ENCODE results near the gene WLS. TPM values are rescaled to one million over a fixed set of nuclear protein-coding genes. Genes with fewer than 3 reads are reported as not detected.

WLS gene
- total and polyA plus RNA-seq, 9 donors, result 42.2 to 303 (median 120) TPM

- Histone ChIP-seq H3K4me1 (ENCODE audit: insufficient read depth) (peaks cover 3% of the 10 kb centered on the region), H3K4me3 (no peak overlapping the region), H3K27me3 (no peaks in the 10 kb centered on the region), H3K36me3 (no peaks in the 10 kb centered on the region), H3K27ac (no peak overlapping the region), H3K9me3 (no peaks in the 10 kb centered on the region)
- DNase-seq, result no peak
- 71 to 91% (median 75%) methylated on average over 2 of the region's 2 CpGs for WGBS, 3 donors
- TF ChIP-seq CTCF (IDR thresholded peaks at IDR 0.05) (no peak), POLR2A (IDR thresholded peaks at IDR 0.05) (no peak), EP300 (IDR thresholded peaks at IDR 0.05) (no peak)
- intact Hi-C loops (cut with DNase I), result loop anchor here in 2 of 4 donors (10.0 kb wide), 2 partner anchors 46 to 86 kb away; partner anchors contain the start of gene DIRAS3 (in 1 of the 2)
Observed at GRCh38 chr1:68100571-68100970, 131.8 kb downstream of the WLS start.

- intact Hi-C loops (cut with DNase I), result no loop called here
- no peak overlapping the region for H3K4me3 ChIP-seq
- no peaks in the 10 kb centered on the region for H3K9me3 ChIP-seq
- no peak for TF ChIP-seq EP300 (IDR thresholded peaks at IDR 0.05)
- TF ChIP-seq CTCF (IDR thresholded peaks at IDR 0.05), result no peak
- no peak for TF ChIP-seq POLR2A (IDR thresholded peaks at IDR 0.05)
- H3K4me1 ChIP-seq (ENCODE audit: insufficient read depth), result no peaks in the 10 kb centered on the region
- H3K36me3 ChIP-seq, result no peaks in the 10 kb centered on the region
- no peak for DNase-seq
- H3K27me3 ChIP-seq, result no peaks in the 10 kb centered on the region
- H3K27ac ChIP-seq, result no peak overlapping the region
Observed at GRCh38 chr1:68093737-68094136, 138.6 kb downstream of the WLS start.

- WGBS, 3 donors, result 83 to 87% (median 85%) methylated on average over 4 of the region's 4 CpGs
- intact Hi-C loops (cut with DNase I), result no loop called here
Observed at GRCh38 chr1:68087184-68087583, 145.1 kb downstream of the WLS start.

GRCh38 chr1:68085752-68086151 lies 146.6 kb downstream of the WLS start:
- 96 to 97% (median 96%) methylated on average over 1 of the region's 1 CpG for WGBS, 3 donors

More at GRCh38 chr1:68087184-68087583, 145.1 kb downstream of the WLS start:
- Histone ChIP-seq H3K9me3 (no peaks in the 10 kb centered on the region), H3K27me3 (no peaks in the 10 kb centered on the region), H3K4me1 (ENCODE audit: insufficient read depth) (no peaks in the 10 kb centered on the region), H3K36me3 (no peaks in the 10 kb centered on the region), H3K4me3 (no peak overlapping the region), H3K27ac (no peak overlapping the region)
- no peak for TF ChIP-seq CTCF (IDR thresholded peaks at IDR 0.05)
- TF ChIP-seq POLR2A (IDR thresholded peaks at IDR 0.05), result no peak
- TF ChIP-seq EP300 (IDR thresholded peaks at IDR 0.05), result no peak
- DNase-seq, result no peak

More at GRCh38 chr1:68085752-68086151, 146.6 kb downstream of the WLS start:
- no peaks in the 10 kb centered on the region for H3K9me3 ChIP-seq
- no peak for DNase-seq
- intact Hi-C loops (cut with DNase I), result no loop called here
- no peak overlapping the region for H3K27ac ChIP-seq
- H3K4me1 ChIP-seq (ENCODE audit: insufficient read depth), result no peaks in the 10 kb centered on the region
- H3K36me3 ChIP-seq, result no peaks in the 10 kb centered on the region
- no peak for TF ChIP-seq CTCF (IDR thresholded peaks at IDR 0.05)
- TF ChIP-seq POLR2A (IDR thresholded peaks at IDR 0.05), result no peak
- TF ChIP-seq EP300 (IDR thresholded peaks at IDR 0.05), result no peak
- H3K4me3 ChIP-seq, result no peak overlapping the region
- no peaks in the 10 kb centered on the region for H3K27me3 ChIP-seq

Measured in ovary (tissue), 9 donors.